GM12878 (cell line): ENCODE data around the gene METTL27. TPM values are rescaled to one million over a fixed set of nuclear protein-coding genes. Genes with fewer than 3 reads are reported as not detected.

Experiments
- IRF4 ChIP-seq: IDR thresholded peaks from 2 replicates; pipeline ENCODE4 v1.6.1; 2011; ENCODE audit warnings: low read depth, low read length
- polyA plus RNA-seq, 11 experiments: library from polyadenylated mRNA; depleted of rRNA in 4 of 11; unstranded in 6 of 11; stranded (reverse) in 5 of 11; fragments of >200 nt; fragmentation: Nextera tagmentation in 4 of 11; fragmentation: Illumina TruSeq in 1 of 11; extraction: Ambion mirVana in 4 of 11; extraction: Trizol in 1 of 11; gene quantifications; 1 replicate in 1 of 11; 2 replicates in 10 of 11; pipeline versions ENCODE4 v1.2.1 to v1.2.3, GENCODE V29; 2011 to 2016; ENCODE audit warnings: inconsistent platforms in 2 of 11, missing spikeins in 2 of 11, low read depth in 1 of 11
- total RNA-seq, 4 experiments: library from RNA; depleted of rRNA in 3 of 4; stranded (reverse); fragments of >200 nt in 3 of 4; fragmentation: Illumina TruSeq in 1 of 4; extraction: Trizol in 1 of 4; gene quantifications; 2 replicates each; pipeline versions ENCODE4 v1.2.1 to v1.2.3, GENCODE V29; 2013 to 2021
- TF ChIP-seq, protein P1 (sequence below): IDR thresholded peaks from 2 replicates; pipeline ENCODE4 v1.6.1; 2012; ENCODE audit warnings: mild to moderate bottlenecking, low read depth, low read length
- TF ChIP-seq, protein P2 (sequence below): IDR thresholded peaks from 2 replicates; pipeline ENCODE4 v1.6.1; 2012; ENCODE audit warnings: improper control_type of control experiment, low read depth, low read length; ENCODE audit not compliant: insufficient replicate concordance

The METTL27 gene
- total and polyA plus RNA-seq, 10 of the 15 experiments (the other 5 are each of a cell fraction or from before 2014, with no cell fraction given): 0.10 to 3.4 (median 0.68) TPM

DNA sequence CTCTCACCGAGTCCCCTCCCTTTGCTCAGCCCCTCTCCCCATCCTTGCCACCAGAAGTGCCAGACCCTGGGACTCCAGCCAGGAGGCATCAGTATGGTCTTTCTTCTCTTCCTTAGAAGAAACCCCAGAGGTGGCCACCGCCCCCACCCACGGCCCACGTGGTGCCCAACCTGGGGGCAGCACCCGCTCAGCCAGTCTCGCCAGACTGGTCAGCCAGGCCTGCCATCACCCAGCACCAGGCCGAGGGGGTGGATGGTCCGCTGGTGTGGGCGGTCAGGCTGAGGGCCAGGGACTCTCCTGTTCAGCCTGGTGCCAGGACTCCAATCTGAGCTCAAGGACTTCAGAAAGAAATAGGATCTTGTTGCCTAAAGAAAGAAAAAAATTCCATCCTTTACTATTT, 17.3 kb downstream of the METTL27 start (continued):
- TF ChIP-seq, protein P1, sequence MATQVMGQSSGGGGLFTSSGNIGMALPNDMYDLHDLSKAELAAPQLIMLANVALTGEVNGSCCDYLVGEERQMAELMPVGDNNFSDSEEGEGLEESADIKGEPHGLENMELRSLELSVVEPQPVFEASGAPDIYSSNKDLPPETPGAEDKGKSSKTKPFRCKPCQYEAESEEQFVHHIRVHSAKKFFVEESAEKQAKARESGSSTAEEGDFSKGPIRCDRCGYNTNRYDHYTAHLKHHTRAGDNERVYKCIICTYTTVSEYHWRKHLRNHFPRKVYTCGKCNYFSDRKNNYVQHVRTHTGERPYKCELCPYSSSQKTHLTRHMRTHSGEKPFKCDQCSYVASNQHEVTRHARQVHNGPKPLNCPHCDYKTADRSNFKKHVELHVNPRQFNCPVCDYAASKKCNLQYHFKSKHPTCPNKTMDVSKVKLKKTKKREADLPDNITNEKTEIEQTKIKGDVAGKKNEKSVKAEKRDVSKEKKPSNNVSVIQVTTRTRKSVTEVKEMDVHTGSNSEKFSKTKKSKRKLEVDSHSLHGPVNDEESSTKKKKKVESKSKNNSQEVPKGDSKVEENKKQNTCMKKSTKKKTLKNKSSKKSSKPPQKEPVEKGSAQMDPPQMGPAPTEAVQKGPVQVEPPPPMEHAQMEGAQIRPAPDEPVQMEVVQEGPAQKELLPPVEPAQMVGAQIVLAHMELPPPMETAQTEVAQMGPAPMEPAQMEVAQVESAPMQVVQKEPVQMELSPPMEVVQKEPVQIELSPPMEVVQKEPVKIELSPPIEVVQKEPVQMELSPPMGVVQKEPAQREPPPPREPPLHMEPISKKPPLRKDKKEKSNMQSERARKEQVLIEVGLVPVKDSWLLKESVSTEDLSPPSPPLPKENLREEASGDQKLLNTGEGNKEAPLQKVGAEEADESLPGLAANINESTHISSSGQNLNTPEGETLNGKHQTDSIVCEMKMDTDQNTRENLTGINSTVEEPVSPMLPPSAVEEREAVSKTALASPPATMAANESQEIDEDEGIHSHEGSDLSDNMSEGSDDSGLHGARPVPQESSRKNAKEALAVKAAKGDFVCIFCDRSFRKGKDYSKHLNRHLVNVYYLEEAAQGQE: no peak
- TF ChIP-seq, protein P2, sequence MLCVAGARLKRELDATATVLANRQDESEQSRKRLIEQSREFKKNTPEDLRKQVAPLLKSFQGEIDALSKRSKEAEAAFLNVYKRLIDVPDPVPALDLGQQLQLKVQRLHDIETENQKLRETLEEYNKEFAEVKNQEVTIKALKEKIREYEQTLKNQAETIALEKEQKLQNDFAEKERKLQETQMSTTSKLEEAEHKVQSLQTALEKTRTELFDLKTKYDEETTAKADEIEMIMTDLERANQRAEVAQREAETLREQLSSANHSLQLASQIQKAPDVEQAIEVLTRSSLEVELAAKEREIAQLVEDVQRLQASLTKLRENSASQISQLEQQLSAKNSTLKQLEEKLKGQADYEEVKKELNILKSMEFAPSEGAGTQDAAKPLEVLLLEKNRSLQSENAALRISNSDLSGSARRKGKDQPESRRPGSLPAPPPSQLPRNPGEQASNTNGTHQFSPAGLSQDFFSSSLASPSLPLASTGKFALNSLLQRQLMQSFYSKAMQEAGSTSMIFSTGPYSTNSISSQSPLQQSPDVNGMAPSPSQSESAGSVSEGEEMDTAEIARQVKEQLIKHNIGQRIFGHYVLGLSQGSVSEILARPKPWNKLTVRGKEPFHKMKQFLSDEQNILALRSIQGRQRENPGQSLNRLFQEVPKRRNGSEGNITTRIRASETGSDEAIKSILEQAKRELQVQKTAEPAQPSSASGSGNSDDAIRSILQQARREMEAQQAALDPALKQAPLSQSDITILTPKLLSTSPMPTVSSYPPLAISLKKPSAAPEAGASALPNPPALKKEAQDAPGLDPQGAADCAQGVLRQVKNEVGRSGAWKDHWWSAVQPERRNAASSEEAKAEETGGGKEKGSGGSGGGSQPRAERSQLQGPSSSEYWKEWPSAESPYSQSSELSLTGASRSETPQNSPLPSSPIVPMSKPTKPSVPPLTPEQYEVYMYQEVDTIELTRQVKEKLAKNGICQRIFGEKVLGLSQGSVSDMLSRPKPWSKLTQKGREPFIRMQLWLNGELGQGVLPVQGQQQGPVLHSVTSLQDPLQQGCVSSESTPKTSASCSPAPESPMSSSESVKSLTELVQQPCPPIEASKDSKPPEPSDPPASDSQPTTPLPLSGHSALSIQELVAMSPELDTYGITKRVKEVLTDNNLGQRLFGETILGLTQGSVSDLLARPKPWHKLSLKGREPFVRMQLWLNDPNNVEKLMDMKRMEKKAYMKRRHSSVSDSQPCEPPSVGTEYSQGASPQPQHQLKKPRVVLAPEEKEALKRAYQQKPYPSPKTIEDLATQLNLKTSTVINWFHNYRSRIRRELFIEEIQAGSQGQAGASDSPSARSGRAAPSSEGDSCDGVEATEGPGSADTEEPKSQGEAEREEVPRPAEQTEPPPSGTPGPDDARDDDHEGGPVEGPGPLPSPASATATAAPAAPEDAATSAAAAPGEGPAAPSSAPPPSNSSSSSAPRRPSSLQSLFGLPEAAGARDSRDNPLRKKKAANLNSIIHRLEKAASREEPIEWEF: no peak
- TF ChIP-seq IRF4: no peak
